ENCODE results near the gene MED12L.

DNA sequence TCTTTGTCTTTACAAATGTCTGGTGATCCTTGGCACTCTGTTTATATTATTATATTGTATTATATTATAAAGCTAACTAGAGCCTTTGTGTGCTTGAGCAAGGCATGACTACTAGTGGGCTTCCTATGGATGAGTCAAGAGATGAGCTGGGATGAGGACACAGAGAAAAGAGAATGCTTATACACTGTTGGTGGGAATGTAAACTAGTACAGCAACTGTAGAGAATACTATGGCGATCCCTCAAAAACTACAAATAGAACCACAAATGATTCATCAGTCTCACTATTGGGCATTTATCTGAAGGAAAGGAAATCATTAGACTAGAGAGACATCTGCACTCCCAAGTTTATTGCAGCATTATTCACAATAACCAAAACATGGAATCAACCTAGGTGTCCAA, 40.8 kb upstream of the MED12L start:
- TF ChIP-seq GATA2 (IDR thresholded peaks at IDR 0.05; ENCODE audit: low read depth, low read length) = no peak
- no peak for TF ChIP-seq GATA3 (IDR thresholded peaks at IDR 0.05; ENCODE audit: low read depth, low read length)
